H1 (cell line): Measurements from ENCODE around the gene CDC5L. TPM values are rescaled to one million over a fixed set of nuclear protein-coding genes. Genes with fewer than 3 reads are reported as not detected.
A peak's percentile ranks its signal among the peaks of the same experiment; 100 is the strongest.

Source experiments
- CTCF ChIA-PET: fragments of 300-600 bp; sonication (Branson Sonifier 250); formaldehyde crosslinking; loops from one replicate; lab custom pipeline; 2021; ENCODE audit not compliant: partially characterized antibody; lab: Charles Lee
- POLR2A ChIA-PET: fragments of 300-600 bp; sonication (Branson Sonifier 250); formaldehyde crosslinking; loops from one replicate; lab custom pipeline; 2021; ENCODE audit warnings: inconsistent platforms; ENCODE audit not compliant: partially characterized antibody; lab: Charles Lee
- DNase-seq, 2 experiments: peaks; one replicate each; pipeline versions ENCODE4 v3.0.0 to v3.0.0-alpha.2; 2010 to 2022; ENCODE audit warnings: low spot score in 2 of 2, low read depth in 1 of 2, mixed read lengths in 1 of 2
- FAIRE-seq: peaks from 2 replicates; lab custom pipeline; 2011; peaks lifted over from hg19 to GRCh38; lab: Jason Lieb, UNC
- H2AFZ ChIP-seq: 2 replicates; pipeline ENCODE4 v1.8.1; 2012; ENCODE audit warnings: low read length, inconsistent platforms
- H2AK5ac ChIP-seq: 2 replicates; pipeline ENCODE4 v1.6.1; 2013; ENCODE audit warnings: low read depth, low read length
- H2BK120ac ChIP-seq: replicated peaks from 2 replicates; pipeline ENCODE3; 2013; ENCODE audit warnings: low read depth, low read length, inconsistent platforms
- H2BK12ac ChIP-seq: 2 replicates; pipeline ENCODE4 v1.6.1; 2013; ENCODE audit warnings: low read depth, low read length
- H2BK15ac ChIP-seq: 2 replicates; pipeline ENCODE4 v1.6.1; 2013; ENCODE audit warnings: low read length
- H2BK20ac ChIP-seq: 2 replicates; pipeline ENCODE4 v1.6.1; 2013; ENCODE audit warnings: low read length
- H2BK5ac ChIP-seq: 2 replicates; pipeline ENCODE4 v1.6.1; 2013; ENCODE audit warnings: low read depth, low read length
- H3K14ac ChIP-seq: 2 replicates; pipeline ENCODE4 v1.6.1; 2013; ENCODE audit warnings: inconsistent platforms; ENCODE audit not compliant: insufficient read length
- H3K18ac ChIP-seq: 2 replicates; pipeline ENCODE4 v1.6.1; 2013; ENCODE audit warnings: low read length; ENCODE audit errors: extremely low read depth
- H3K23ac ChIP-seq: 2 replicates; pipeline ENCODE4 v1.6.1; 2013; ENCODE audit warnings: inconsistent platforms; ENCODE audit not compliant: insufficient read length
- H3K23me2 ChIP-seq: 2 replicates; pipeline ENCODE4 v1.6.1; 2013; ENCODE audit warnings: low read depth, low read length
- H3K27ac ChIP-seq: 2 replicates; pipeline ENCODE4 v1.6.1; 2011; ENCODE audit warnings: low read depth, low read length, inconsistent platforms
- H3K27me3 ChIP-seq, 4 experiments: replicated peaks in 1 of 4; 1 replicate in 1 of 4; 2 replicates in 3 of 4; pipeline versions ENCODE4 v1.6.1 to v1.8.1; 2011 to 2013; ENCODE audit warnings: low read length in 3 of 4, mild to moderate bottlenecking in 3 of 4, inconsistent platforms in 2 of 4, mixed read lengths in 2 of 4, moderate library complexity in 1 of 4; ENCODE audit not compliant: control insufficient read depth in 3 of 4, insufficient read depth in 3 of 4; ENCODE audit errors: extremely low read depth in 1 of 4
- H3K36me3 ChIP-seq, 4 experiments: 2 replicates each; pipeline versions ENCODE4 v1.6.1 to v1.8.1; 2011 to 2013; ENCODE audit warnings: mild to moderate bottlenecking in 4 of 4, low read length in 3 of 4, moderate library complexity in 2 of 4, control low read depth in 1 of 4, inconsistent platforms in 1 of 4; ENCODE audit not compliant: insufficient read depth in 4 of 4, control insufficient read depth in 2 of 4
- H3K4ac ChIP-seq: replicated peaks from 2 replicates; pipeline ENCODE3; 2013; ENCODE audit warnings: low read length, low read depth, mixed read lengths, inconsistent platforms; ENCODE audit not compliant: insufficient read length
- H3K4me1 ChIP-seq, 4 experiments: replicated peaks in 1 of 4; 1 replicate in 1 of 4; 2 replicates in 3 of 4; pipeline versions ENCODE4 v1.6.1 to v1.8.1; 2011 to 2013; ENCODE audit warnings: low read length in 3 of 4, inconsistent platforms in 2 of 4, mixed read lengths in 1 of 4; ENCODE audit not compliant: insufficient read depth in 4 of 4, control insufficient read depth in 3 of 4
- H3K4me2 ChIP-seq, 2 experiments: 2 replicates each; pipeline versions ENCODE4 v1.6.1 to v1.8.1; 2011 to 2013; ENCODE audit warnings: low read depth in 2 of 2, low read length in 2 of 2, control low read depth in 1 of 2, inconsistent platforms in 1 of 2, mild to moderate bottlenecking in 1 of 2; ENCODE audit not compliant: insufficient read depth in 1 of 2
- H3K4me3 ChIP-seq, 4 experiments: fragments of 200-600, 300-600 bp in 1 of 4; sonication (generic), shearing (Covaris generic), sonication (Bioruptor Twin) in 1 of 4; 2 replicates each; pipeline versions ENCODE4 v1.5.1 to v1.8.1; 2011 to 2016; ENCODE audit warnings: low read length in 4 of 4, low read depth in 3 of 4, control low read depth in 2 of 4, inconsistent platforms in 2 of 4, mild to moderate bottlenecking in 2 of 4, mixed read lengths in 1 of 4, moderate library complexity in 1 of 4; ENCODE audit not compliant: insufficient read depth in 2 of 4; ENCODE audit errors: extremely low read depth in 1 of 4
- H3K56ac ChIP-seq: replicated peaks from 2 replicates; pipeline ENCODE3; 2013; ENCODE audit warnings: low read depth, mild to moderate bottlenecking, mixed read lengths, low read length, inconsistent platforms; ENCODE audit not compliant: insufficient read length
- H3K79me1 ChIP-seq: 2 replicates; pipeline ENCODE4 v1.6.1; 2013; ENCODE audit warnings: low read depth, low read length, control low read depth
- H3K79me2 ChIP-seq, 2 experiments: 2 replicates each; pipeline versions ENCODE4 v1.6.1 to v1.8.1; 2012 to 2013; ENCODE audit warnings: low read length in 2 of 2, mild to moderate bottlenecking in 2 of 2, inconsistent platforms in 1 of 2; ENCODE audit not compliant: insufficient read depth in 2 of 2, control insufficient read depth in 1 of 2
- H3K9ac ChIP-seq, 4 experiments: replicated peaks in 1 of 4; 1 replicate in 1 of 4; 2 replicates in 3 of 4; pipeline versions ENCODE4 v1.6.1 to v1.8.1; 2011 to 2013; ENCODE audit warnings: low read depth in 3 of 4, low read length in 3 of 4, control low read depth in 2 of 4, mild to moderate bottlenecking in 2 of 4, moderate library complexity in 2 of 4, inconsistent platforms in 1 of 4; ENCODE audit errors: extremely low read depth in 1 of 4
- H3K9me3 ChIP-seq, 2 experiments: 2 replicates each; pipeline versions ENCODE4 v1.6.1 to v1.8.1; 2012 to 2013; ENCODE audit warnings: mild to moderate bottlenecking in 2 of 2, moderate library complexity in 2 of 2, control low read depth in 1 of 2, inconsistent platforms in 1 of 2, low read depth in 1 of 2, low read length in 1 of 2, mixed read lengths in 1 of 2; ENCODE audit not compliant: insufficient read depth in 2 of 2
- H4K20me1 ChIP-seq, 2 experiments: replicated peaks in 1 of 2; 2 replicates each; pipeline versions ENCODE3 to v1.8.1; 2011 to 2013; ENCODE audit warnings: inconsistent platforms in 2 of 2, low read length in 2 of 2, mild to moderate bottlenecking in 1 of 2; ENCODE audit not compliant: insufficient read depth in 2 of 2, control insufficient read depth in 1 of 2
- H4K5ac ChIP-seq: 2 replicates; pipeline ENCODE4 v1.6.1; 2013; ENCODE audit warnings: low read length, low read depth, mixed read lengths, inconsistent platforms; ENCODE audit not compliant: insufficient read length
- H4K8ac ChIP-seq: 2 replicates; pipeline ENCODE4 v1.8.0; 2013; ENCODE audit warnings: mild to moderate bottlenecking, moderate library complexity, low read length, inconsistent platforms; ENCODE audit not compliant: insufficient read depth; ENCODE audit errors: extremely low read depth
- H4K91ac ChIP-seq: replicated peaks from 2 replicates; pipeline ENCODE3; 2013; ENCODE audit warnings: low read length, mixed read lengths, inconsistent platforms; ENCODE audit not compliant: insufficient read length
- CEBPB ChIP-seq: IDR thresholded peaks from 2 replicates; pipeline ENCODE4 v1.6.1; 2012; ENCODE audit warnings: low read depth, low read length
- CTBP2 ChIP-seq: IDR thresholded peaks from 2 replicates; pipeline ENCODE4 v1.7.0; 2011; ENCODE audit warnings: borderline replicate concordance, mild to moderate bottlenecking, moderate library complexity, mixed read lengths, low read length; ENCODE audit not compliant: insufficient read depth, insufficient read length
- NANOG ChIP-seq: IDR thresholded peaks from 2 replicates; pipeline ENCODE4 v1.6.1; 2011; ENCODE audit warnings: low read length, low read depth, mild to moderate bottlenecking, inconsistent platforms; ENCODE audit not compliant: insufficient read depth, poor library complexity, severe bottlenecking
- WGBS, 2 experiments: shearing (Covaris generic) in 1 of 2; methylation state at CpG; one replicate each; pipeline versions ENCODE4 v1.1.6 to v1.1.7; 2013 to 2015; ENCODE audit warnings: low lambda C conversion rate in 2 of 2, mixed read lengths in 2 of 2, inconsistent platforms in 1 of 2, low coverage in 1 of 2, missing lambda C conversion rate in 1 of 2; ENCODE audit not compliant: insufficient replicate concordance in 2 of 2, insufficient coverage in 1 of 2, insufficient read length in 1 of 2; ENCODE audit errors: extremely low coverage in 1 of 2, missing lambda C conversion rate in 1 of 2; 5-methylcytosine and 5-hydroxymethylcytosine counted together
- polyA plus RNA-seq, 7 experiments: library from polyadenylated mRNA; depleted of rRNA in 3 of 7; stranded (reverse) in 5 of 7; unstranded in 2 of 7; fragments of >200 nt in 5 of 7; fragments of 200-250 nt in 2 of 7; gene quantifications; 1 replicate in 5 of 7; 2 replicates in 1 of 7; 4 replicates in 1 of 7; pipeline versions ENCODE4 v1.2.1 to v1.2.3, GENCODE V29; 2011 to 2013; ENCODE audit warnings: missing spikeins in 2 of 7, mixed read lengths in 2 of 7
- total RNA-seq: library from RNA; stranded (reverse); fragmentation: NEBNext Ultra II Directional; extraction: Animal tissue kit (Norgen Biotek cat#: 25700); gene quantifications from 2 replicates; pipeline ENCODE4 v1.2.1, GENCODE V29; 2021
- TF ChIP-seq, protein P1 (sequence below): IDR thresholded peaks from 2 replicates; pipeline ENCODE4 v1.6.1; 2011; ENCODE audit warnings: low read depth, mild to moderate bottlenecking, low read length; ENCODE audit not compliant: insufficient read depth

The CDC5L gene
- total and polyA plus RNA-seq, 2 of the 8 experiments (the other 6 are each of a cell fraction or from before 2014, with no cell fraction given): 8.4 to 32.8 TPM

GRCh38 chr6:44349904-44350649 is 37.4 kb upstream of the CDC5L start:
- Histone ChIP-seq H4K91ac (peak overlapping the region; percentile 17), H2BK20ac (no peak overlapping the region), H3K18ac (peak overlapping the region; percentile 73; the same call in 1 of the 2 replicates), H2BK12ac (peak overlapping the region; percentile 21; the same call in 1 of the 2 replicates), H4K20me1 (no peaks in the 10 kb centered on the region), H3K4ac (no peak overlapping the region), H3K36me3 (no peaks in the 10 kb centered on the region), H3K79me2 (no peaks in the 10 kb centered on the region), H3K4me2 (peak overlapping the region; percentile 8 to 12; a peak in 2 of 4 replicates), H3K4me3 (peak overlapping the region in 1 of 4 experiments; percentile 13; a peak in 1 of 8 replicates), H3K9me3 (no peaks in the 10 kb centered on the region), H4K8ac (no peak overlapping the region; the same call in 1 of the 2 replicates), H2BK5ac (no peak overlapping the region), H3K14ac (no peak overlapping the region), H3K79me1 (no peaks in the 10 kb centered on the region), H2AFZ (peak overlapping the region; percentile 55; the same call in 1 of the 2 replicates), H3K23me2 (no peaks in the 10 kb centered on the region), H2BK120ac (no peak overlapping the region), H3K4me1 (peaks cover 0 to 9% (median 3%) of the 10 kb centered on the region in 4 experiments; a peak in 4 of 7 replicates), H3K9ac (no peak overlapping the region; a peak in 1 of 7 replicates), H4K5ac (no peak overlapping the region), H2BK15ac (no peak overlapping the region), H3K27ac (no peak overlapping the region), H2AK5ac (no peak overlapping the region), H3K56ac (no peak overlapping the region), H3K27me3 (no peaks in the 10 kb centered on the region), H3K23ac (no peak overlapping the region)
- POLR2A ChIA-PET: interaction anchor here (1.9 kb wide), 1 partner anchor 37 kb away, joined by 6 read pairs; the partner anchor contains the start of gene AARS2
- DNase-seq (no peak), FAIRE-seq (no peak)
- CTCF ChIA-PET: interaction anchor here (1.2 kb wide), 1 partner anchor 17 kb away, joined by 3 read pairs; no protein-coding TSS in a partner anchor
- TF ChIP-seq CEBPB (peak; percentile 37; the same call in 1 of the 2 replicates), CTBP2 (no peak), NANOG (no peak)
- TF ChIP-seq, protein P1, sequence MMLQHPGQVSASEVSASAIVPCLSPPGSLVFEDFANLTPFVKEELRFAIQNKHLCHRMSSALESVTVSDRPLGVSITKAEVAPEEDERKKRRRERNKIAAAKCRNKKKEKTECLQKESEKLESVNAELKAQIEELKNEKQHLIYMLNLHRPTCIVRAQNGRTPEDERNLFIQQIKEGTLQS: peak; percentile 35; the same call in 1 of the 2 replicates
- 65% methylated on average over 6 of the region's 6 CpGs; no CpG with 5 or more reads in 1 of the 2 experiments for WGBS, 2 experiments
